Measurements from ENCODE around the gene ARL4C.
"Not testable (repeated sequence)": the region's sequence is repeated elsewhere in the genome, so short reads cannot be mapped to it uniquely, and the experiment has no call there.

ARL4C gene

DNA sequence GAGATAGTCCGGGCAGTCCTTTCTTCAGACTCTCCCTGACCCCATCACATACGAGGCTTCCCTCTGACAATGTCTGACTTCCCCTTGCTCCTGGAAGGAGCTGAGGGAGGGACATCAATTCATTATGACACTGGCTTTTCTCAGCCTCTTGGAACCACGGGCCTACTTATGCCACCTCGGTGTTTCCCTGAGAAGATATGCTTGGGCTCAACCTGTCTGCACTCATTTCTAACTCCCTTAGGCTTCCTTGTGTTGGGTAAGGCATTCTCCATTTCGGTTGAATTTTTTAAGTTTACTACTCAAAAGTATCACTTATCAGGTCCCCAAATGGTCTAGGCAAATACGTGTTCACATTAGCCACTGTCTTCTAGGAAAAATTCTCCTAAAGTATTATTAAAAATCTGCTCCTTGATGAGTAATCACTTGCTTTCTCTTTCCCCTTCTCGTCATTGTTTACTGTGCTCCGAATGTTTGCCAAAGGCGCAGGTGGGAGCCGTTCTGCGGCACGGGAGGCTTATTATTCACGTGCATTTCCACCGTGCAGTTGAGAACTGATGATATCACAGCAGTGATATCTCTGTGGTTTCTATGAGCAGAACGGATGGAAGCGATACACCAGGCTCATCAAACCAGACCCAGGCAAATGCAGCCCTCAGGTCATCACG, 33.1 kb downstream of the ARL4C start:
- H3K27me3 ChIP-seq = no peaks in the 10 kb centered on the region
- TF ChIP-seq, protein P1, sequence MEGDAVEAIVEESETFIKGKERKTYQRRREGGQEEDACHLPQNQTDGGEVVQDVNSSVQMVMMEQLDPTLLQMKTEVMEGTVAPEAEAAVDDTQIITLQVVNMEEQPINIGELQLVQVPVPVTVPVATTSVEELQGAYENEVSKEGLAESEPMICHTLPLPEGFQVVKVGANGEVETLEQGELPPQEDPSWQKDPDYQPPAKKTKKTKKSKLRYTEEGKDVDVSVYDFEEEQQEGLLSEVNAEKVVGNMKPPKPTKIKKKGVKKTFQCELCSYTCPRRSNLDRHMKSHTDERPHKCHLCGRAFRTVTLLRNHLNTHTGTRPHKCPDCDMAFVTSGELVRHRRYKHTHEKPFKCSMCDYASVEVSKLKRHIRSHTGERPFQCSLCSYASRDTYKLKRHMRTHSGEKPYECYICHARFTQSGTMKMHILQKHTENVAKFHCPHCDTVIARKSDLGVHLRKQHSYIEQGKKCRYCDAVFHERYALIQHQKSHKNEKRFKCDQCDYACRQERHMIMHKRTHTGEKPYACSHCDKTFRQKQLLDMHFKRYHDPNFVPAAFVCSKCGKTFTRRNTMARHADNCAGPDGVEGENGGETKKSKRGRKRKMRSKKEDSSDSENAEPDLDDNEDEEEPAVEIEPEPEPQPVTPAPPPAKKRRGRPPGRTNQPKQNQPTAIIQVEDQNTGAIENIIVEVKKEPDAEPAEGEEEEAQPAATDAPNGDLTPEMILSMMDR (IDR thresholded peaks at IDR 0.05; ENCODE audit: low read depth, low read length) = no peak
- H3K4me3 ChIP-seq (ENCODE audit: low read depth, low read length) = peak overlapping the region; percentile 36
- no peaks in the 10 kb centered on the region for H3K36me3 ChIP-seq
- DNase-seq = peak; percentile 52
- H3K4me1 ChIP-seq = peaks cover 14% of the 10 kb centered on the region
- H3K9me3 ChIP-seq = no peaks in the 10 kb centered on the region

DNA sequence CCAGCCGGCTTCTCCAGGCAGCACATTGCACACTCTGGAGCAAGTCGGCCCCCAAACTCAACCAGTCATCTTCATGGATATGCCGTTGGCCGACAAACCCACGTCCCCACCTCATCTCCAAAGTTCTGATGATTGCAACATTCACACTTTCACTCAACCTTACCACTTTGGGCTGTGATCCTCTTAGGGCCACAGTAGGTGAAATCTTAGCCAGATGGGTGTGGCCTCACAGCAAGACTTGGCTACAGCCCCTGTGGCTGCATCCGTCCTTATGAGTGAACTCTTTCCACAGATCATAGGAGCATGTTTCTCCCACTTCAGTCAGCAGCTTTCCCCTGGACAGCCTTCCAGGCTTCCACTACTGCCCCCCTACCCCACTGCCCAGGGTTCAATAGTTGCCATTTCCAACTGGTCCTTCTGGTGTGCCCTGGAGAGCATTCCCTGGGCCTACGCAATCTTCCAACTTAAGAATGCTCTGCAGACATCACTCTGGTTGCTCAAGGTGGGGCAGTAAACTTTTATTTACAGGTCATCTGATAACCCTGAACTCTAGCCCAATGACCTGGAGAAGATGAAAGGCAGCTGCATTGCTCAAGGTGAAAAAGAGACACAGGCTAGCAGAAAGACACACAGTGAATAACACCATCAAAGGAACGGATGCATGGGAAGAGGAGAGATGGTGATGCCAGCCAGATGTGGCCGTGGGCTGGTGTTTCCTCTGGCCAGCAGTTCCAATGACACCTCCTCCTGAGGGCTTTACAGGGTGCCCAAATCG, 34.5 kb downstream of the ARL4C start:
- H3K27me3 ChIP-seq = no peaks in the 10 kb centered on the region

DNA sequence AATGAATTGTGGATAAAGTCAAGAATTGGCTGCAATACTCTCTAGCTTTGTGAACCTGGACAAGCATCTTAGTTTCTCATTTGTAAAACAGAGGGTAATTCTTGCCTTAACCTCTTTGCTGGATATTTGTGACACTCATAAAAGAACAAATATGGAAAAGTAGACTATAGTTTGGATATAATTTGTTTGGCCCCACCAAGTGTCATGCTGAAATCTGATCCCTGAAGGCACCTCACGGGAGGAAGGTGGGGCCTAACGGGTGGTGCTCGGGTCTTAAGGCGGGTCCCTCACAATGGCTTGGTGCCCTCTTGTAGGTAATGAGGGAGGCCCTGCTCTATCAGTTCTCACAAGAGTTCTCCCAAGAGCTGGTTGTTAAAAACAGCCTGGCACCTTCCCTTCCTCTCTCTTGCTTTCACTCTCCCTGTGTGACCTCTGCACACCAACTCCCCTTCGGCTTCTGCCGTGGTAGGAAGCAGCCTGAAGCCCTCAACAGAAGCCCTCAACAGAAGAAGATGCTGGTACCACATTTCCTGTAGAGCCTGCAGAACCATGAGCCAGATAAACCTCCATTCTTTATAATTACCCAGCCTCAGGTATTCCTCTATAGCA, 37.4 kb downstream of the ARL4C start:
- no peak for DNase-seq
- Histone ChIP-seq H3K4me1 (peaks cover 10% of the 10 kb centered on the region), H3K9me3 (no peaks in the 10 kb centered on the region; the same call in 1 of the 2 replicates), H3K4me3 (ENCODE audit: low read depth, low read length) (no peak overlapping the region), H3K36me3 (no peaks in the 10 kb centered on the region), H3K27me3 (no peaks in the 10 kb centered on the region)
- TF ChIP-seq, protein P1 (IDR thresholded peaks at IDR 0.05; ENCODE audit: low read depth, low read length) = no peak

More for the DNA sequence above, 34.5 kb downstream of the ARL4C start:
- Histone ChIP-seq H3K4me3 (ENCODE audit: low read depth, low read length) (no peak overlapping the region), H3K36me3 (no peaks in the 10 kb centered on the region), H3K4me1 (peaks cover 14% of the 10 kb centered on the region), H3K9me3 (no peaks in the 10 kb centered on the region; the same call in 1 of the 2 replicates)
- no peak for DNase-seq
- TF ChIP-seq, protein P1 (IDR thresholded peaks at IDR 0.05; ENCODE audit: low read depth, low read length) = no peak

DNA sequence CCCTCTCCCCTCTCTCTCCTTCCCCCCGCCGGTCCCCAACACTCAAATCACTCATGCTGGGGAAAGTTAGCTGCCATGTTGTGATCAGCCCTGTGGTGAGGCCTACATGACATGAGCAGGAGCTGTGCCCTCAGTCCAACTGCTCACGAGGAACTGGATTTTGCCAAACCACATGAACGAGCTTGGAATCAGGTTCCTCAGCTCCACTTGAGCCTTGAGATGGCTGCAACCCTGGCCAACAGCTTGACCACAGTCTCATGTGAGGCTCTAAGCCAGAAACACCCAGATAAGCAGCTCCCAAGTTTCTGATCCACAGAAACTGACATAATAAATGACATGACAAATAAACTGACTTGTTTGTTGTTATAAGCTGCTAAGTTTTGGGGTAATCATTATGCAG, 38.4 kb downstream of the ARL4C start:
- no peaks in the 10 kb centered on the region for H3K27me3 ChIP-seq
- H3K36me3 ChIP-seq = no peaks in the 10 kb centered on the region
- TF ChIP-seq, protein P1 (IDR thresholded peaks at IDR 0.05; ENCODE audit: low read depth, low read length) = no peak
- H3K4me1 ChIP-seq = no peaks in the 10 kb centered on the region; the same call in 1 of the 2 replicates
- no peaks in the 10 kb centered on the region; the same call in 1 of the 2 replicates for H3K9me3 ChIP-seq
- no peak overlapping the region for H3K4me3 ChIP-seq (ENCODE audit: low read depth, low read length)
- no peak for DNase-seq

DNA sequence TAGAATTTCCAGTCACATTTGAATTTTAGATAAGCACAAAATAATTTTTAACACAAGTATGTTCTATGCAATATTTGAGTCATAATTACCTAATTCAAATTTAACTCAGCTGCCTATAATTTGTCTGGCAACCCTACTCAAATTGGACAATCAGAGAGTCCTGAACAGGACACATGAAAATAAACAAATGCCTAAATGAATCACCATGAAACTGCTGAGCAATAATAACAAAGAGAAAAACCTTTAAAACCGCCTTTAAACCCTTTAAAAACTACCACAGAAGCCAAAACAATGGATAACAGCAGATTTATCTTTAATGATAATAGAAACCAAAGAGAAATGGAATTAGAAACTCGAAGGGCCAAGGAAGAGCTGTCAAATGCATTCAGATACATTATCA, 39.5 kb downstream of the ARL4C start:
- H3K4me3 ChIP-seq (ENCODE audit: low read depth, low read length) = no peak overlapping the region
- no peak for DNase-seq

DNA sequence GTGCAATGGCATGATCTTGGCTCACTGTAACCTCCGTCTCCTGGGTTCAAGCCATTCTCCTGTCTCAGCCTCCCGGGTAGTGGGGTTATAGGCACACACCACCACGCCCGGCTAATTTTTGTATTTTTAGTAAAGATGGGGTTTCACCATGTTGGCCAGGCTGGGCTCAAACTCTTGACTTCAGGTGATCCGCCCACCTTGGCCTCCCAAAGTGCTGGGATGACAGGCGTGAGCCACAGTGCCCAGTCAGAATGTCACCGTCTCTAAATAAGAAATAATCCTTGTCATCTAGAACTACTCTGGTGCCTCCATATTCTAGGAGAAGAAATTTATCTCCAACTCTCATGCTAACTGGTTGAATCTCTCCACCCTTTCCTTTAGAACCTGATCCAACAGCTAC, 41.6 kb downstream of the ARL4C start:
- not testable (repeated sequence) for H3K36me3 ChIP-seq; H3K4me3 ChIP-seq (ENCODE audit: low read depth, low read length); H3K9me3 ChIP-seq; DNase-seq; H3K27me3 ChIP-seq; H3K4me1 ChIP-seq

More for the DNA sequence above, 39.5 kb downstream of the ARL4C start:
- Histone ChIP-seq H3K27me3 (no peaks in the 10 kb centered on the region), H3K9me3 (no peaks in the 10 kb centered on the region; the same call in 1 of the 2 replicates), H3K36me3 (no peaks in the 10 kb centered on the region), H3K4me1 (no peaks in the 10 kb centered on the region)
- TF ChIP-seq, protein P1 (IDR thresholded peaks at IDR 0.05; ENCODE audit: low read depth, low read length) = no peak
